Stimulated activated effector memory CD8-positive, alpha-beta T cell treated with anti-CD3 and anti-CD28 coated beads, Interleukin-12 subunit alpha, Interleukin-12 subunit beta, amount 100 ng/mL, for 72 hours (primary cell): ENCODE measurements around the gene EMCN.
"Not testable (repeated sequence)": the region's sequence is repeated elsewhere in the genome, so short reads cannot be mapped to it uniquely, and the experiment has no call there.

Source experiments
- ATAC-seq: fragments of 150-1000 bp; cut with Tn5 transposase; 2 replicates; pipeline ENCODE4 v1.10.0; 2021
- DNase-seq, 2 donors: peaks; one replicate each; pipeline ENCODE4 v3.0.0; 2021 to 2022; ENCODE audit warnings: low spot score in 2 of 2
- H3K27ac Mint-ChIP-seq: one replicate; pipeline ENCODE4 v1.8.0; 2022; ENCODE audit warnings: mild to moderate bottlenecking, mixed read lengths
- H3K36me3 Mint-ChIP-seq: one replicate; pipeline ENCODE4 v1.8.0; 2022; ENCODE audit warnings: mild to moderate bottlenecking, mixed read lengths
- H3K4me1 Mint-ChIP-seq: one replicate; pipeline ENCODE4 v1.8.0; 2022; ENCODE audit warnings: mixed read lengths
- H3K4me3 Mint-ChIP-seq: one replicate; pipeline ENCODE4 v1.8.0; 2022; ENCODE audit warnings: mild to moderate bottlenecking, mixed read lengths
- H3K9me3 Mint-ChIP-seq: one replicate; pipeline ENCODE4 v1.8.0; 2022; ENCODE audit warnings: mixed read lengths

Gene EMCN

GRCh38 chr4:100369871-100370270, 148.0 kb downstream of the EMCN start:
- ATAC-seq (no peak), DNase-seq (no peak)
- Mint-ChIP-seq H3K36me3 (no peaks in the 10 kb centered on the region), H3K4me3 (no peak overlapping the region), H3K9me3 (no peaks in the 10 kb centered on the region), H3K4me1 (no peaks in the 10 kb centered on the region), H3K27ac (no peak overlapping the region)

- H3K36me3 Mint-ChIP-seq = no peaks in the 10 kb centered on the region
- no peak overlapping the region for H3K27ac Mint-ChIP-seq
- no peak overlapping the region for H3K4me3 Mint-ChIP-seq
- DNase-seq = no peak
- no peaks in the 10 kb centered on the region for H3K4me1 Mint-ChIP-seq
- no peak for ATAC-seq
- H3K9me3 Mint-ChIP-seq = no peaks in the 10 kb centered on the region
Measured at GRCh38 chr4:100367451-100367850, 150.4 kb downstream of the EMCN start.

- H3K4me3 Mint-ChIP-seq = no peak overlapping the region
- H3K36me3 Mint-ChIP-seq = no peaks in the 10 kb centered on the region
- no peak overlapping the region for H3K27ac Mint-ChIP-seq
- no peaks in the 10 kb centered on the region for H3K4me1 Mint-ChIP-seq
- no peak for DNase-seq
- ATAC-seq = no peak
- no peaks in the 10 kb centered on the region for H3K9me3 Mint-ChIP-seq
Measured at GRCh38 chr4:100366213-100366612, 151.6 kb downstream of the EMCN start.

- Mint-ChIP-seq H3K9me3 (peaks cover 5% of the 10 kb centered on the region), H3K27ac (no peak overlapping the region), H3K4me1 (no peaks in the 10 kb centered on the region), H3K4me3 (no peak overlapping the region), H3K36me3 (no peaks in the 10 kb centered on the region)
- DNase-seq (no peak), ATAC-seq (no peak)
Measured at GRCh38 chr4:100362366-100362765, 155.5 kb downstream of the EMCN start.

GRCh38 chr4:100361336-100361735, 156.5 kb downstream of the EMCN start:
- Mint-ChIP-seq H3K36me3 (no peaks in the 10 kb centered on the region), H3K4me1 (no peaks in the 10 kb centered on the region), H3K9me3 (peaks cover 7% of the 10 kb centered on the region), H3K4me3 (no peak overlapping the region), H3K27ac (no peak overlapping the region)
- DNase-seq (no peak), ATAC-seq (no peak)

GRCh38 chr4:100360211-100360610, 157.6 kb downstream of the EMCN start:
- ATAC-seq (no peak), DNase-seq (no peak)
- Mint-ChIP-seq H3K4me1 (no peaks in the 10 kb centered on the region), H3K36me3 (no peaks in the 10 kb centered on the region), H3K9me3 (peaks cover 7% of the 10 kb centered on the region), H3K27ac (no peak overlapping the region), H3K4me3 (no peak overlapping the region)

GRCh38 chr4:100359441-100359840, 158.4 kb downstream of the EMCN start:
- Mint-ChIP-seq H3K4me1 (no peaks in the 10 kb centered on the region), H3K36me3 (no peaks in the 10 kb centered on the region), H3K4me3 (no peak overlapping the region), H3K9me3 (peaks cover 7% of the 10 kb centered on the region), H3K27ac (no peak overlapping the region)
- ATAC-seq (no peak), DNase-seq (no peak)

- H3K4me3 Mint-ChIP-seq = no peak overlapping the region
- ATAC-seq (no peak), DNase-seq (no peak)
- H3K27ac Mint-ChIP-seq = no peak overlapping the region
- H3K4me1 Mint-ChIP-seq = no peaks in the 10 kb centered on the region
- H3K9me3 Mint-ChIP-seq = peaks cover 7% of the 10 kb centered on the region
- no peaks in the 10 kb centered on the region for H3K36me3 Mint-ChIP-seq
Measured at GRCh38 chr4:100357542-100357941, 160.3 kb downstream of the EMCN start.

- Mint-ChIP-seq H3K4me3 (no peak overlapping the region), H3K36me3 (no peaks in the 10 kb centered on the region), H3K27ac (no peak overlapping the region), H3K4me1 (no peaks in the 10 kb centered on the region), H3K9me3 (peaks cover 11% of the 10 kb centered on the region)
- ATAC-seq (no peak), DNase-seq (no peak)
Measured at GRCh38 chr4:100356172-100356571, 161.7 kb downstream of the EMCN start.

GRCh38 chr4:100352352-100352751, 165.5 kb downstream of the EMCN start:
- not testable (repeated sequence) for DNase-seq, ATAC-seq, H3K9me3 Mint-ChIP-seq, H3K27ac Mint-ChIP-seq, H3K4me3 Mint-ChIP-seq, H3K4me1 Mint-ChIP-seq, H3K36me3 Mint-ChIP-seq

- Mint-ChIP-seq H3K36me3 (no peaks in the 10 kb centered on the region), H3K9me3 (peaks cover 4% of the 10 kb centered on the region), H3K4me3 (no peak overlapping the region), H3K27ac (no peak overlapping the region), H3K4me1 (no peaks in the 10 kb centered on the region)
- ATAC-seq = no peak
- no peak for DNase-seq
Measured at GRCh38 chr4:100348473-100348872, 169.3 kb downstream of the EMCN start.

GRCh38 chr4:100347241-100347640, 170.6 kb downstream of the EMCN start:
- ATAC-seq = no peak
- Mint-ChIP-seq H3K4me1 (no peaks in the 10 kb centered on the region), H3K27ac (no peak overlapping the region), H3K4me3 (no peak overlapping the region), H3K36me3 (no peaks in the 10 kb centered on the region), H3K9me3 (peaks cover 4% of the 10 kb centered on the region)
- no peak for DNase-seq

- no peak overlapping the region for H3K27ac Mint-ChIP-seq
- H3K9me3 Mint-ChIP-seq = no peaks in the 10 kb centered on the region
- no peaks in the 10 kb centered on the region for H3K4me1 Mint-ChIP-seq
- no peak for DNase-seq
- H3K4me3 Mint-ChIP-seq = no peak overlapping the region
- H3K36me3 Mint-ChIP-seq = no peaks in the 10 kb centered on the region
- ATAC-seq = no peak
Measured at GRCh38 chr4:100345585-100345984, 172.2 kb downstream of the EMCN start.
